NCI-H526 (cell line): ENCODE measurements around the gene C2.
A peak's percentile ranks its signal among the peaks of the same experiment; 100 is the strongest.

ENCODE experiments used
- DNase-seq, 2 experiments: peaks; one replicate each; lab custom pipeline; 2025; lab: John Stamatoyannopoulos, UW

C2 gene

DNA sequence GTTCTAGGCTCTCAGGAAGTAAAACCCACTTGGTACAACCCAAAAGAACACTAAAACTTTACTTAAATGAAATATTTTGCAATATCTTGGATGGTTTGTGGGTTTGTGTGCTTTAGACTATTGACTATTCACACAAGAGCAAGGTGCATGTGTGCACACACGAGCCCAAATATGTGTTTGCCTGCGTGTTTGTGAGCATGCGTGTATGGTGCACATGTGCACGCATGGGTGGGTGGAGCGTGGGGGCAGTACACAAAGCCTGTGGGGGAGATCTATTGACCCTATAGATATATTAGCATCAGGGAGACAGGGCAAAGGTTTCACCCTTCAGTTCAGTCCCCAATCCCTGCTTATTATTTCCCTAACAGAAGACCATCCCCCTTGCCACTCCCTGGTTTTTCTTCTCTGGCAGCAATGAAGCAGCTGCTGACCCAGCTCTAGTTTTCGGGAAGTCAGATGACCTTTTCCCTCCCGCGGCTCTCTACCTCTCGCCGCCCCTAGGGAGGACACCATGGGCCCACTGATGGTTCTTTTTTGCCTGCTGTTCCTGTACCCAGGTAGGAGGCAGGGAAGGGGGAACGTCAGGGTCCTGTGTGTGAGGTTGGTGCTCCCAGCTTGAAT, at the start of gene C2:
Gene C2 (plus strand): TSS at position 476 of the 621 bp plus-strand sequence. CDS start 36 bp downstream, at position 512.
- DNase-seq = no peak

DNA sequence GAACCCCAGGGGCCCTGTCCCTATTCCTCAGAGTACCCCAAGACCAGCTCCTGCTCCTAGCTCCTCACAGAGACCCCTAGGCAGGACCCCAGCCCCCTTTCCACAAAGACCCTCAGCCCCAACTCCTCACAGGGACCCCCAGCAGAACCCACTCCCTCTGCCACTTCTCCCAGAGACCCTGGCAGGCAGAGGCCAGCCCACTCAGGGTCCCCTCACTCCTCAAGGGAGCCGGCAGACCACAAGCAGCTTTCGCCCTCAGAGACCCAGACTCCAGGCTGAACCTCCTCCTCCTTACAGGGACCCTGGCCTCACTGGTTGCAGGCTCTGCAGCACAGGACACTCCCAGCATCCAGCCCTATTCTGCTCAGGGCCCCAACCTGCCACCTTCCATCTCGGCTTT, 49.3 kb upstream of the C2 start:
- no peak for DNase-seq

DNA sequence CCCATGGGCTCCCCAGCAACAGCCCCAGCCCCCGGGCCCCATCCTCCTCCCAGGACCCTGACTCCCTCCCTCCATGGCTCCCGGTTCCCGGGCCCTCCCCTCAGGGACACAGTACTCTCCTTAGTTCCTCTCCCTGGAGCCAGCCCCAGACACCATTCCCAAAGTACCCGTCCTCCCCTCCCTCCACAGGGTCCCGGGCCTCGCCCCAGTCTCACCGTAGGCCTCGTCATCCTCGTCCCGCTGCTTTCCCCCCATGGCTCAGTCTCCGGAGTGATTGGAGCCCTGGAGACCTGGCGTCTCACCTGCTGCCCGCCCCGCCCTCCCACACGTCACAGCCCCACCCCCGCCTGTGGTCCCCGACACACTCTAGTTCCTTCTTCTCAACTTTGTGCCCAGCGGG, 48.8 kb upstream of the C2 start, which contains the start of gene SLC44A4:
Gene SLC44A4 (minus strand): TSS at position 272 of the 400 bp plus-strand sequence. CDS start 17 bp downstream, at position 255.
- no peak for DNase-seq

DNA sequence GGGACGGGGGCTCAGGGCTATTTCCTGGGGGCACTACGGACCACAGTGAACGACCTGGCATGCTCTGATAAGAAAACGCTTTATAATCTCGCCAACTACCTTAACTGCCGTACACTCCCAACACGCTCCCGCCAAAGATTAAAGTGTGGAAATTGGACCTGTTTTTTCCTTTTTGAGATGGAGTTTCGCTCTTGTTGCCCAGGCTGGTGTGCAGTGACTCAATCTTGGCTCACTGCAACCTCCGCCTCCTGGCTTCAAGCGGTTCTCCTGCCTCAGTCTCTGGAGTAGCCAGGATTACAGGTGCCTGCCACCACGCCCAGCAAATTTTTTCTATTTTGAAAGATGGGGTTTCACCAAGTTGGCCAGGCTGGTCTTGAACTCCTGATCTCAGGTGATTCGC, 48.4 kb upstream of the C2 start:
- no peak for DNase-seq

GRCh38 chr6:31879901-31880300, 47.6 kb upstream of the C2 start:
- DNase-seq = no peak

- DNase-seq = no peak
Measured at GRCh38 chr6:31880616-31881015, 46.9 kb upstream of the C2 start.

- DNase-seq = no peak
Measured at GRCh38 chr6:31881136-31881859, 46.2 kb upstream of the C2 start.

- DNase-seq = no peak
Measured at GRCh38 chr6:31882344-31882743, 45.2 kb upstream of the C2 start.

GRCh38 chr6:31883676-31884075, 43.8 kb upstream of the C2 start:
- no peak for DNase-seq

- no peak for DNase-seq
Measured at GRCh38 chr6:31884528-31885035, 42.9 kb upstream of the C2 start.

GRCh38 chr6:31886541-31886991, 41.0 kb upstream of the C2 start:
- no peak for DNase-seq

DNA sequence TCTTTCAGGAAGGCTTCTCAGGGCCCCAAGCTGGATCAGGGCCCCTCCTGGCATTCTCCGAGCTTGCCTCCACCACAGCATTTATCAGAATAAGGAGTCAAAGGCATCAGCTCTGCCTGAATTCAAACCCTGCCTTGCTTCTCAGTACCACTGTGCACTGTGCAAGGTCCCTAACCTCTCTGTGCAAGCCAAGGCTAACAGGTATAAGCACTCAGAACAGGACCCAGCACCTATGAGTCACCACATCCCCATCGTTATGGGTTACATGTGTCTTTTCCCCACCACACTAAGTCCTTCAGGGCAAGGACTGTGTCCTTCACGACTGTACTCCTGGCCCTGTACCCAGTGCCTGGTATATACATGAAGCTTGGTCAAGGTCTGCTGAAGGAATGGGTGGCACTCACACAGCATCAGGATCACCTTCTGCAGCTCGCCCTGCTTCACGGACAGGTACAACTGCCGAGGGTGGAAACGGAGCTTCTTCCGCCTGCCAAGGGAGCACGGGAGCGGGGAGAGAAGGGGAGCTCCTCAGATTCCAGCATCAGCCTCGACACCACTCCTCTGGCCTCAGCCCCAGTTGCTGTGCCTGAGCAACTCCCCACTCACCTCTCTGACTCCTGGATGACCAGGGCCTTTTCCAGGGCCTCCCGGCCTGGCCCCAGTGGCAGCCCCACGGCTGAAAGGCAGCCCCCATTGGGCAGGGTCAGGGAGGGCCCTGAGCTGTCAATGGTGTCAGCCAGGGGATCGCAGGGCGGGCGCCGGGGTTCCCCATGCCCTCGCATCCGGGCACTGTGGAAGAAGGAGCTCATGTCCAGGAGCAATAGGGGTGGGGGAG, 40.1 kb upstream of the C2 start:
- DNase-seq = no peak

DNA sequence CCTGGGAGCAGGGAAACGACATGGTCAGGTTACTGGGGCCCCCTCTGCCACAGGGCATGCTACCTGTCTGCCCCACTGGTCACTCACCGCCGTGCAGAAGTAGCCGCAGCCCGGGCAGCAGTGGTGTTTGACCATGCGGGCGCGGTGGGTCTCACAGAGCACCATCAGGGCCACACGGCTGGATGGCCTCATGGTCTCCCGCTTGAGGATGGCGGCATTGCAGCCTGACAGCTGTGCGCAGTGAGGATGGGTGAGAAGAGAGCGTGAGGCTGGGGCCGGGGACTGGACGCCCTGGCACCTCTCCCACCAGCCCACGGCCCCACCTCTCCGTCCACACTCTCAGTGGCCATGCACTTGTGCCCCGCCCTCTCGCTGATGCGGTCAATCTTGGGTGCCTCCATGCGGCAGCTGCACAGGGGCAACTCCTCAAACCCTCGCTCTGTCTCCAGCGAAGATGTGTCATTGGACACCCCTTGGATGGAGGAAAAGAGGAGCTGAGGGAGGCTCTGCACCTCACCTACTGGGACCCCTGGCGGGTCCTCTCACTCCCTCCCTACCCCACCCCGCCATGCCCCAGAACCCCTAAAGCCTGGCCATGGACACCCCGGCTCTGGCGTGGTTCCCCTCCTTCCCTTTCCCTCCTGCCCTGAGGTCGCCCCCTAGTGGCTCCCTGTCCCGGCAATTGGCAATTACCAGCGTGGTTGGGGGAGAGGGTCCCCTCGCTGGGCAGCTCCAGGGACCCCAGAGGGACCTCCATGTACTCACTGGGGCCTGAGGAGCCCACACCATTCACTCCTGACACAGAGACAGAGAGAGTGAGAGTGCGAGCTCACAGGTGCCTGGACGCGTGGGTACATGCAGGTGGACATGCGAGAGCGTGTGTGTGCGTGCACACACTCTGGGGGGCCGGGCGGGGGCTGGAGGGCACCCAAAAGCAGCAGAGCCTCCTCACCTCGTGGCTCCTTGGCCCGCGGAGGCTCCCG, 39.0 kb upstream of the C2 start:
- DNase-seq = no peak

- no peak for DNase-seq
Measured at GRCh38 chr6:31889331-31889972, 38.1 kb upstream of the C2 start.

DNA sequence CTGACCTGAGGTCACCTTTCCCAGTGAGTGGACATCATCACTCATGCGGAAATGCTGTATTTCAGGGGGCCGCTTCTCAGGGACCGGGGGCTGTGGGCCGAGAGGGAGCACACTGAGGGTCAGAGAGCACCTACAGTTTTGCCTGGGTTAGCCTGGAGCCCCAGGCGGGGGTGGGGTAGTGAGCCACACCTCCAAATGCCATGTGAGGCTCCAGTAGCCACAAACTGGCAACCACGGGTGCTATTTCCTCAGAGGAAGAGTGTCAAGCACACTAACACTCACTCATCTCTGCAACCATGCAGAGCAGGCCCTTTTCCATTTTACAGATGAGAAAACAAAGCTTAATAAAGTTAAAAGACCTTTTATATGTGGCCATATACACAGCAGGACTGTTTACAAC, 34.7 kb upstream of the C2 start:
- no peak for DNase-seq

- DNase-seq = no peak
Measured at GRCh38 chr6:31896493-31896855, 31.0 kb upstream of the C2 start.

DNA sequence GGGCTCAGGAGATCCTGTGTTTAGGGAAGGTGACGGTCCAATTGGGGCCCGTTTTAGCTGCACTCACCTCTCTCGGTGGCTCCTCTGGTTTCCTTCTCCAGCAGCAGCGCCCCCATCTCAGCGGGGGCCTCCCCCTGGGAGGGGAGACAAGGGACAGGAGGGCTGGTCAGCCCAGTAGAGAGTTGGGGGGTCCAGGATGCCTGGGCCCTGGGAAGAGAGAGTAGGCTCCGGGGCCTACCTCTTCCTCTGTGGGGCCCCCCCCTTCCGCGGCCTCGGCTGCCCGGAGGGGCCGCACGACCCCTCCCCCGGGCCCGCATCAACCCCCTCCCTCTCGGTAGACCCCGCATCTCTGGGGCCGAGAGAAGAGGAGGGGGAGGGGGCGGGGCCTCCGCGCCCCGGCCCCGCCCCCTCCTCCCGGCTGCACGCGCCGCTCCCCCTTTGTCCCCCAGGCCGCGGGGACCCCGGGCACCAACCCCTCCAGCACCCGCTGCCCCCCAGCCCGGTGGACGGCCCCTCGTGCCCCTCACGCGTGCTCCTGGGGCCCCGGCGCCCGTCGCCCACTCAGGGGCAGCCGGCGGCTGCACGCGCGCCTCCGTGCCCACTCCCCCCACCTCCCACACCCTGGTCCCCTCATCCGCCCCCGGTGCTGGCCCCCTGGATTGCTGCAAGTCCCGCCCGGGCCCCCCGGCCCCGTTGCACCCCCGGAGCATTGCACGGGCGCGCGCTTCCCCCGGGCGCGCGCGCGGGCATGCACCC, 30.5 kb upstream of the C2 start:
- DNase-seq = peak in 1 of 2 experiments; percentile 60

GRCh38 chr6:31897612-31898382, 29.7 kb upstream of the C2 start, which contains the start of gene EHMT2:
EHMT2 (minus strand) TSS chr6:31897698; CDS start chr6:31897677, 21 bp downstream.
- peak; percentile 49 to 91 for DNase-seq

- peak; percentile 50 to 61 for DNase-seq
Measured at GRCh38 chr6:31898383-31899011, 29.0 kb upstream of the C2 start.
